ENCODE measurements around the gene CSRP2. TPM values are rescaled to one million over a fixed set of nuclear protein-coding genes. Genes with fewer than 3 reads are reported as not detected.
A peak's percentile ranks its signal among the peaks of the same experiment; 100 is the strongest.

The CSRP2 gene
- polyA plus RNA-seq, 1 donor: 21.8 TPM

DNA sequence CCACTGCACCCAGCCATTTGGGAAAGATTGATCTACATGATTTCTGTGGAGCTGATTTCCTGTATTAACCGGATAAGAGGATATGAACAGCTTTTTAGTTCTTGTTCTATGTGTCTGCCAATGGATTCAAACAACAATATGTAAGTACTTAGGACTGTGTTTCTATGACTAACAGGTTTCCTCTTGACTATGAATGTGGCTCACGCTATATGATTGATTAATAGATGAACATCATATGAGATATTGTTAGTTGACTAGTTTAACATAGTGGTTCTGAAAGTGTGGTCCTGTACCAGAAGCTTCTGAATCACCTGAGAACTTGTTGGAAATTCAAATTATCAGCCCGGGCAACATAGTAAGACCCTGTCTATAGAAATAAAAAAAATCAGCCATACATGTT is 12.8 kb upstream of the CSRP2 start:
- no peak for DNase-seq

- DNase-seq: no peak
Measured at GRCh38 chr12:76890151-76891143, 11.6 kb upstream of the CSRP2 start.

- DNase-seq: no peak
Measured at GRCh38 chr12:76888775-76889174, 10.0 kb upstream of the CSRP2 start.

DNA sequence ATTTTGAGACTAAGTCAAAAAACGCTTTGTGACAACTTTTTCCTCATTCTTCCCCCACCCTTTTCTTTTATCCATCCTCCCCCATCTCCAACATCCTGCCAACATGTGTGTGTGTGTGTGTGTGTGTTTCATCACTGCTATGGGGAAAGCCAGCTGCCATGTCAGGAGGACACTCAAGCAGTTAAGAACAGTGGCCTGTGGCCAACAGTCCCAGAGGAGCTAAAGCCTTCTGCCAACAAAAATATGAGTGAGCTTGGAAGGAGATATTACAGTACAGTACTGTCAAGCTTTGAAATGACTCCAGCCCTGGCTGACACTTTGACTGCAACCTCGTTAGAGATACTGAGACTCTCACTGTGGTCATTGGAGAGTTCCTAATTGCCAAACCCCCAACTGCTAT is 5.0 kb upstream of the CSRP2 start:
- DNase-seq: peak; percentile 38

DNA sequence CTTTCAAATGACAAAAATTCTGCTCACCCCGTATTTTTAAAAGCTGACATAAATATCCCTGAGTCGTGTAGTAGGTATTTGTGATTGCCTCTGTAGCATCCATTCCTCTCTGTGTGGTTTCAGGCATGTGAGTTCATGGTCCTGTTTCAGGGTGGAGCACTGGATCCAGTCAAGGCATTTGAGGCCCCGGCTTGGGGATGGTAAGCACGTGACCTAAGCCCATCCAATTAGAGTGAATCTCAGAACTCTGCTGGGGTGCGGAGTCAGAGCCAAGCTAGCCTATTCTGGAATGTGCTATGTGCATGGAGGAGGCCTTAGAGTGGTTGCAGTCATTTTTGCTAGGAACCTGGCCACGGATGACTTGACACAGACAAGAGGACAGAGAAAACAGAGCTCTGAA is 4.3 kb upstream of the CSRP2 start:
- no peak for DNase-seq

DNA sequence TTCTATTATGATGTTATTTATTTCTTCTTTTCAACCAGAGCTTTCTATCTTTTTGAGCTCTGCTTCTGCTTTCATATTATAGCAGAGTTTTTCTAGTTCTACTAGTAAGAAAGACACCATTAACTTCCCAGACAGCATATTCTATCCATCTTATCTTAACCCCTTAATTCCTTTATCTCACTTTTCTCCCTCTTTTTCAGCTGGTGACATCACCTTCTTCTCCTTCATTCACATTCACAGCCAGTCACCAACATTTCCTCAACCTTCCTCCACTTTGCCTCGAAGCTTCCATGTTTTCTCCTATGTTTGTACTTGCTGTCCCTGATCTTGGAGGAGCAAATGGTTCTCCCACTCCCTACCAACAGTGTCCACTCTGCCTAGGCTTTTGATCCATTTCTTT is 3.5 kb upstream of the CSRP2 start:
- no peak for DNase-seq

DNA sequence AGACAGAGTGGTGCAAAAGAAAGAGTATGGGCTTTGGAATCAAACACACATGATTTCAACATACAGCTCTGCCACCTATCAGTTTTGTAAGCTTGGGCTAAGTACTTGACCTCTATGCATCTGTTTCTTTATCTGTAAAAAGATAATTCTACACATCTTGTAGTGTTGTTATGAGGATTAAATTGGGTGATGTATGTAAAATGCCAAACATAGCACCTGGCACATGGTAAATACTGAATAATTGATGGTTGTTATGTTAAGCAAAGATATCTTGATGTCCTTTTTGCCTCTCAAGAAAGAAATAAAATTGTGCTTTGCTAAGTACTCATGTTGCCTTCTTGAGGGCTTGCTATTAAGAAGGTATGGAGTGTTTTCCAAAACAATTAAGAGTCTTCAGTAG is 2.3 kb upstream of the CSRP2 start:
- DNase-seq: no peak

- DNase-seq: no peak
Measured at GRCh38 chr12:76880519-76881023, 1.8 kb upstream of the CSRP2 start.

- DNase-seq: no peak
Measured at GRCh38 chr12:76879710-76880518, 1.1 kb upstream of the CSRP2 start.

DNA sequence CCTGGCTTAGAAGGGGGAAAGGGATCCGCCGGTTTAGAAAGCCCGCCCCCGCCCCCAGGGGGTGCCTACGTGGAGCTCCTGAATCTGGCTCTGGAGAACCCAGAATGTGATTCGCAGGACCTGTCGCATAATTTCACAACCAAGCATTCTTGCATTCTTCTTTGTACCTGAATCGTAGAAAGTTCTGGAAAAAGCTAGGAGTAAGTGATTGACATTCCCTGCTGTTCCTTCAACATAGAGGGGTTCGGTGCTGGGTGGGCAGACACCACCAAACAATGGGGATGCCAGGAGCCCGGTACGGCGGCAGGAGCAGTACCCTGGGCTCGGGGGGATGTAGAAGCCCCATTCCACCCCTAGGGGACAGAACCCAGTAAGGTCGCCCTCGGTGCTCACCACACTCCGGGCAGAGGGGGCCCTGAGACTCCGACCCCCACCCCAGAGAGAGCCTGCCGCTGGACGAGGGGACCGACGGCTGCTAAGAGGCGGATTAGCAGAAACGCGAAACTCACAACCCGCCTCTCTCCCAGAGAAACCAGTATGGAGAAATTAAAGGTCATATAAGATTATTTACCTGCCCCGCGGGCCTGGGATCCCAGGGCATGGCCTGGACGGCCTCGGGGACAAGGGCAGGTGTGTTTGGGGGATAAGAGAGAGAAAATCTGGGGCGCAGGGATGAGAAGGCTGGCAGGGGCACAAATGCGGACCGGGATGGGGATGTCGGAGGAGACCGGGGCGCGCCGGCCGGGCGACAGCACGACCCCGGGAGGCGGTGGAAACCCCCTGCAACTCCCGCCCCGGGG is 520 bp downstream of the CSRP2 start:
- DNase-seq: no peak

- DNase-seq: no peak
Measured at GRCh38 chr12:76876696-76877229, 2.1 kb downstream of the CSRP2 start.

DNA sequence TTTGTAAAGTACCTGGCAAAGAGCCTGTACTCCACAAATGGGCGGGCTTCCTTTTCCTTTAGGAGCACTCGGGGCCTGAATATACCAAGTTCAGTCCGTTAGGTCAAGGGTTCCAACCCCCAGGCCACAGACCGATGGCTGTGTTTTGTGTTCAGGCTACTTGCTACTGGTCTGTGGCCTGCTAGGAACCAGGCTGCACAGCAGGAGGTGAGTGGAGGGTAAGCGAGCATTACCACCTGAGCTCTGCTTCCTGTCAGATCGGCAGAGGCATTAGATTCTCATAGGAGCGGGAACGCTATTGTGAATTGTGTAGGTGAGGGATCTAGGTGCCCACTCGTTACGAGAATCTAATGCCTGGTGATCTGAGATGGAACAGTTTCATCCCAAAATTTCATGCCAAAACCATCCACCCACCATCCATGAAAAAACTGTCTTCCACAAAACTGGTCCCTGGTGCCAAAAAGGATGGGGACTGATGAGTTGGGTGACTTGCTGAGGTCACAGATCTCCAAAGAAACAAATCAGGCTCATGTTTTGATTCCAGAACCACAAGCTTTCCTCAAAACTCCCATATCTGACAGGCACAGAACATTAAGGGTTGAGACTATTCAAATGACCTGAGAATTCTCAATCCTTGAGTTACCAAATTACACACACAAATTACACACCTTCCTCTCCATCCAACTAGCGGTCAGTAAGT is 4.2 kb downstream of the CSRP2 start:
- DNase-seq: no peak

DNA sequence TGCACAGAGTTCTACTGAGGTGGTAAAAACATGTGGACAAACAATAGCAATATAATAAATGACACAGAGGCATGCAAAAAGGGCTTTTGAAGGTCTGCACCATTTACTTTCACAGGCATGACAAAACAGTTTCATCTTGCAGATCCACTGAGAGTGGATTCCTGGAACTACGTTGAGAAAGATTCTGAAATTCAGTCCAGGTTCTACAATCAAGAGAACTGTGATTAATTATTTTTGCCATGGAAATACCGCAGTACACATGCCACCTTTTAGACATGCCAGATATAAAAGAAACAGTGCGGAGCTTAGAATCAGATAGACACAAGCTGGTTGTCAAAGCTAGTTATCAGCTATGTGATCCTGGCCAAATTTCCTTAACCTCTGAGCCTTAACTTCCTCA is 4.8 kb downstream of the CSRP2 start:
- no peak for DNase-seq

GRCh38 chr12:76872415-76872814 is 6.4 kb downstream of the CSRP2 start:
- DNase-seq: no peak

DNA sequence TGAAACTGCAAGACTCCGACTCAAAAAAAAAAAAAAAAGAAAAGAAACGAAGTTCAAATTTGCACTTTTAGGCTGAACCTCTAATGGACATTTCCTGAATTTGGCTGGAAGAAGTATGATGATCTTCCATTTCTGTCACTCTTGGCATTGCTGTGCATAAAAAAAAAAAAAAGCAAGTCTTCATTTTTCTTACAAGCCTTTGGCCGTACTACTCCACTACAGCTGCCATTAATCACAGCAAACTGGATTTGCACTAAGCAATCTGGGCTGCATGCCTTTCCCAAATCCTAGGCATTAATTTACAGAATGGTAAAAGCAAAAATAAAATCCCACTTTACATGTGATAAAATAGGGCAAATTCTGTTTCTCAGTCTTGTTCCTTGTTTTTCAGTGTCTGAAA is 7.1 kb downstream of the CSRP2 start:
- no peak for DNase-seq

DNA sequence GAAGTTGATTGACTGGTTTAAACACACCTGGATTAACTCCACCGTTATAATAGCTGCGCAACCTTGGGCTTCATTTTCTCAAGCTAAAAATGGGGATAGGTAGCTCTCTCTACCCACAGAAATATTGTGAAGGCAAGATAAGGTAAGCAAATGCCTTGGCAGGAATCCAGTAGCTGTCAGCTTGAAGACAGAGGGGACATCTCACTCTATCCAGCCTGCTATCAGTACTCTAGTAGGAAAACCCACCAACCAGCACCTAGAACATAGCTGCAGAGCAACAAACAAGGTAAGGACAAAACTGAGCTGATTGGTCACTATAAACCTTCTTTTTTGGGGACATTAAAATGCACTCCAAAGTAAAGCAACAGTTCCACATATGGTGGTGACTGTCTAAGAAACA is 7.7 kb downstream of the CSRP2 start:
- no peak for DNase-seq

DNA sequence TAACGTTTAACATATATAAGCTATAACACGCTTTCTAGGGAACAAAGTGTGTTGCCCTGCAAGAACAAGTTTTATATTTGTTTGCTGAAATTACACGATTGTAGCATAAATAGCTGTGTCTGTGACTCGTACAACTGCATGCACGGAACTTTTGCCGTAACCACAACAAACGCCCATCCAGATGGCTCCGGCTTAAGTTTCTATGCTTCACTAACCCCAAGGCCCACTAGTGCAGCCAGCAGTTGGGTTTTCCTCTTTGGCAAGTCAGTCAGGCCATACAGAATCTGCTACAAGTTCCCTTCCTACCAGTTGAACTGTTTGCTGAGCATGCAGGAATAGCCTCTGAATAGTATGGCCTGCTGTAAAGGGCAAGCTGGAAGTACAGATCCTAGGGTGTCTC is 12.1 kb downstream of the CSRP2 start:
- peak; percentile 66 for DNase-seq

DNA sequence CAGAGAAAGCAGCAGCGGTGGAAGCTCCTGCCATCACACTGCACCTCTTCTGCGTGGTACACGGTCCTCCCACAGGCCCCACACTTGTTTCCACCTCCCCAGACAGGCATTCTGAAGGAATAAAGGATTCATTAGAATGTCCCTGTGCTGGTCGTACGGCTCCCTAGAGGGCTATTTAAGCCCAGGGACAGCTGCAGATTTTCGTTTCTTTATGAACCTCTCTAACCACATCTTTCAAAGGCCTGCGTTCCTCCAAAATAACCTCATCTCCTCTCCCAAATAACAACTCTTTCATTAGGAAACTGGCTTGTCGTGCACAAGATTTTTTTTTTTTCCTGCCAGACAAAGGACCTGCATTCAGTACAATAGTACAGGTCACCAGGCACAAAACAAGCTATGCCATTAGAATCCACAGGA is 12.7 kb downstream of the CSRP2 start:
- no peak for DNase-seq

DNA sequence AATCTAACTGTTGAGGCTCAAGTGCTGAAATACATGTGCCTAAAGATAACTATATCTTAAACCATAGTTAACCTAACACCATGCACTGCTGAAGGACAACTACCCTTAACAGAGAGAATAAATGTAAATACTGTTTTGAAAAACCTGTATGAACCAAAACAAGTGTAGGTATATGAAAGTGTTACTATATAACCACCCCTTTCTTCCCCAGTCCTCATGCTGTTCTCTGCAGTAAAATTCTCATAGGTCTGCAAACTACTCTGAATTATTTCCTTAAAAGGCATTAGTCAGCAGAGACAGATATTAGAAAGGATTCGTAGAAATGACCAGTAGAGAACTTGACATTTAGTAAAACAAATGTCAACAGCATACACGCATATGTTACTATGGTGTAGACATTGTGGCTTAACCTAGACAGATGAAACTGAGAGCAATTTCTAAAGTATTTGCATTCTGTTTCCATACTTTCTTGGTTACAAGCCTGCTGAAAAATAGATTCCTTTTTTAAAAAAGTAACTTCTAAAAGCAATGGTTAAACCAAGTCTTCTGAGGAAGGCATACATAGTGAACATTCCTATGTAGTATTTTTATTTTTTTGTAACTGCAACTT is 13.9 kb downstream of the CSRP2 start:
- DNase-seq: no peak

DNA sequence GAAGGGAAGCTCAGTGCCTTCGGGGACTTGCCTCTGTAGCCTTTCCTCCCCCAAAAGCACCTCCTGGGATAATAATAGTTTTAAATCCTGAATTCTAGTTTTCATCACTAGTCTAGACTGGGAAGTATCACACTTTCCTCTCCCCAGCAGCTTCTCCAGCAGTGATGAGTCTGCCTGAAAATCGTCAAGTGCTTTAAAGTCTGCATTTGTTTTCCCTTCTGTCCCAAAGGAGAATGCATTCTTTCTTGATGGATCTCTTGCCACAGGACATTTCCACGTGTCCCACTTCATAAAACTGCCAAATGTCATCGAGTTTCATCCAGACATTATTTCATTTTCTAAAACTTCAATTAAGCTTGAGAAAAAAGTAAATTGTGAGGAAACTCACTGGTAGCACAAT is 15.0 kb downstream of the CSRP2 start:
- no peak for DNase-seq

DNA sequence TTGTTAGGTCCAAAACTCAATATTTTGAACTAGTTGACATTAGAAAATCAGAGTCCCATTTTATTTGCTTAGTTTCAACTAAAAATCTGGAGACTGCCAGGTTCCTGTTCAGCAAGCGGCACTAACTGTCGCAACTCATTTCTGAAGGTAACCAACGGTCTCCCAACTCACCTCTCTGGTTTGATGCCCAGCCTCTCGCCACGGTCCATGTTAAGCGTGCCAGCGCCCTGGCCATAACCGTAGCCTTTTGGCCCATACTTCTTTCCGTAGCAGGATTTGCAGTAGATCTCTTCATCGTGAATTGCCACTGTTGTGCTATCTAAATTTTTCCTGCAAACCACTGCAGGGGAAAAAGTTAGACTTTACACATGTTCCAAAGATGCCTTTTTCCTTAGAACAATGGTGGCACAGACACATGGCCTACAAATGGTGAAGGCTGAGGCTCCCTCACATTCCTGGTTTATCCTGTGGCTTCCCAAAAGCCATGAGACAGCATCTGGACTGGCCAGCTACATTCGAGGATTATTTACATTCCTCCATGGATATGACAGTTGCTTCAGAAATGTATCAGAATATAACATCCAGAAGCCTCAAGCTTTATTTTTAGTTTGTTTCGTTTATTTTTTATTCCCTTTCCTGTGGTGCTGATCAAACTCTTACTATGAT is 15.7 kb downstream of the CSRP2 start:
- no peak for DNase-seq

Measured in hindlimb muscle (tissue), 1 donor.